ENCODE measurements around the gene C1orf159. TPM values are rescaled to one million over a fixed set of nuclear protein-coding genes. Genes with fewer than 3 reads are reported as not detected.

The C1orf159 gene
- total RNA-seq, 1 experiment from 2014 or later = 15.7 TPM

GRCh38 chr1:1083416-1084371 lies 32.2 kb downstream of the C1orf159 start:
- intact Hi-C loops (cut with micrococcal nuclease) = no loop called here
- peaks cover 11% of the 10 kb centered on the region for H3K36me3 Mint-ChIP-seq (ENCODE audit: insufficient read depth, unreplicated experiment)

GRCh38 chr1:1082776-1083415 lies 33.0 kb downstream of the C1orf159 start:
- DNase-seq (ENCODE audit: unreplicated experiment) = no peak
- ChIA-PET POLR2A (no interaction called here), CTCF (no interaction called here)
- no peaks in the 10 kb centered on the region for H3K27me3 Mint-ChIP-seq (ENCODE audit: insufficient read depth, unreplicated experiment)
- no TSS peak for BruUV-seq (replicated peaks)
- no peak overlapping the region for H3K27ac Mint-ChIP-seq (ENCODE audit: low read depth, unreplicated experiment)
- no peaks in the 10 kb centered on the region for H3K9me3 Mint-ChIP-seq (ENCODE audit: unreplicated experiment)
- no peak for TF ChIP-seq CTCF (IDR thresholded peaks at IDR 0.05; ENCODE audit: unreplicated experiment)
- no peak overlapping the region for H3K4me3 Mint-ChIP-seq (ENCODE audit: unreplicated experiment)
- H3K36me3 Mint-ChIP-seq (ENCODE audit: insufficient read depth, unreplicated experiment) = peaks cover 11% of the 10 kb centered on the region
- H3K4me1 Mint-ChIP-seq (ENCODE audit: insufficient read depth, unreplicated experiment) = no peaks in the 10 kb centered on the region
- intact Hi-C loops (cut with micrococcal nuclease) = no loop called here

More at GRCh38 chr1:1083416-1084371, 32.2 kb downstream of the C1orf159 start:
- Mint-ChIP-seq H3K9me3 (ENCODE audit: unreplicated experiment) (no peaks in the 10 kb centered on the region), H3K27ac (ENCODE audit: low read depth, unreplicated experiment) (no peak overlapping the region), H3K27me3 (ENCODE audit: insufficient read depth, unreplicated experiment) (no peaks in the 10 kb centered on the region), H3K4me3 (ENCODE audit: unreplicated experiment) (no peak overlapping the region), H3K4me1 (ENCODE audit: insufficient read depth, unreplicated experiment) (no peaks in the 10 kb centered on the region)
- TF ChIP-seq CTCF (IDR thresholded peaks at IDR 0.05; ENCODE audit: unreplicated experiment) = no peak
- CTCF ChIA-PET = interaction anchor here (0.7 kb wide), 1 partner anchor 20 kb away, joined by 4 read pairs; no protein-coding TSS in a partner anchor
- no peak for DNase-seq (ENCODE audit: unreplicated experiment)
- no TSS peak for BruUV-seq (replicated peaks)
- POLR2A ChIA-PET = no interaction called here

- no peaks in the 10 kb centered on the region for H3K27me3 Mint-ChIP-seq (ENCODE audit: insufficient read depth, unreplicated experiment)
- H3K4me1 Mint-ChIP-seq (ENCODE audit: insufficient read depth, unreplicated experiment) = no peaks in the 10 kb centered on the region
- no TSS peak for BruUV-seq (replicated peaks)
- intact Hi-C loops (cut with micrococcal nuclease) = no loop called here
- TF ChIP-seq CTCF (IDR thresholded peaks at IDR 0.05; ENCODE audit: unreplicated experiment) = no peak
- peaks cover 11% of the 10 kb centered on the region for H3K36me3 Mint-ChIP-seq (ENCODE audit: insufficient read depth, unreplicated experiment)
- no peak overlapping the region for H3K4me3 Mint-ChIP-seq (ENCODE audit: unreplicated experiment)
- CTCF ChIA-PET = no interaction called here
- H3K9me3 Mint-ChIP-seq (ENCODE audit: unreplicated experiment) = no peaks in the 10 kb centered on the region
- H3K27ac Mint-ChIP-seq (ENCODE audit: low read depth, unreplicated experiment) = no peak overlapping the region
- no peak for DNase-seq (ENCODE audit: unreplicated experiment)
- POLR2A ChIA-PET = no interaction called here
Measured at GRCh38 chr1:1082239-1082775, 33.6 kb downstream of the C1orf159 start.
